GM12878 (cell line): ENCODE measurements around the gene CFP. TPM values are rescaled to one million over a fixed set of nuclear protein-coding genes. Genes with fewer than 3 reads are reported as not detected.

Experiments
- ATAC-seq: fragments of 200-7000 bp; cut with Tn5 transposase; 3 replicates; pipeline ENCODE4 v1.9.1; 2020; ENCODE audit warnings: mild to moderate bottlenecking, moderate library complexity
- BruUV-seq: library from RNA; stranded (reverse); fragments of 400-500 nt; replicated peaks from 2 replicates; lab custom pipeline; 2021; lab: Mats Ljungman, UMichigan
- CTCF ChIA-PET: fragments of 300-600 bp; sonication (Branson Sonifier 250); formaldehyde crosslinking; extraction: SDS; loops from one replicate; lab custom pipeline; 2021; ENCODE audit warnings: inconsistent platforms; lab: Yijun Ruan, JAX
- POLR2A ChIA-PET: fragments of 350-600 bp; formaldehyde crosslinking; extraction: SDS; loops from one replicate; lab custom pipeline; 2021; ENCODE audit warnings: inconsistent platforms; lab: Charles Lee
- RAD21 ChIA-PET: fragments of 300-600 bp; sonication (Branson Sonifier 250); formaldehyde crosslinking; loops from one replicate; lab custom pipeline; 2023; ENCODE audit warnings: antibody characterized with exemption; ENCODE audit not compliant: unreplicated experiment; lab: Charles Lee
- SMC1A ChIA-PET: fragments of 300-600 bp; sonication (Branson Sonifier 250); formaldehyde crosslinking; loops from one replicate; lab custom pipeline; 2023; ENCODE audit not compliant: unreplicated experiment, uncharacterized antibody; lab: Charles Lee
- DNase-seq: peaks from one replicate; pipeline ENCODE4 v3.0.0-alpha.2; 2011; ENCODE audit warnings: low read depth, low spot score
- FAIRE-seq: peaks from 3 replicates; lab custom pipeline; 2011; peaks lifted over from hg19 to GRCh38; lab: Jason Lieb, UNC
- H2AFZ ChIP-seq: 2 replicates; pipeline ENCODE4 v1.6.0; 2011; ENCODE audit warnings: low read depth, low read length, control low read depth; ENCODE audit not compliant: control insufficient read depth
- H3K27ac ChIP-seq: 2 replicates; pipeline ENCODE4 v1.5.1; 2011; ENCODE audit warnings: control low read depth; ENCODE audit not compliant: control insufficient read depth, insufficient read depth
- H3K27me3 ChIP-seq, 2 experiments: replicated peaks in 1 of 2; 2 replicates each; pipeline versions ENCODE4 v1.6.0 to v1.6.1; 2011; ENCODE audit warnings: low read length in 1 of 2; ENCODE audit not compliant: control insufficient read depth in 2 of 2, insufficient read depth in 2 of 2
- H3K36me3 ChIP-seq, 2 experiments: 2 replicates each; pipeline ENCODE4 v1.5.1; 2011; ENCODE audit warnings: low read length in 1 of 2; ENCODE audit not compliant: control insufficient read depth in 2 of 2, insufficient read depth in 2 of 2
- H3K4me1 ChIP-seq: 2 replicates; pipeline ENCODE4 v1.6.1; 2011; ENCODE audit warnings: mild to moderate bottlenecking, low read length, moderate library complexity, mixed read lengths; ENCODE audit not compliant: control insufficient read depth, insufficient read depth
- H3K4me2 ChIP-seq: 2 replicates; pipeline ENCODE4 v1.6.0; 2011; ENCODE audit warnings: control low read depth; ENCODE audit not compliant: control insufficient read depth, insufficient read depth
- H3K4me3 ChIP-seq: fragments of 200-600 bp; sonication (generic); 2 replicates; pipeline ENCODE4 v1.5.1; 2016
- H3K79me2 ChIP-seq: 2 replicates; pipeline ENCODE4 v1.6.0; 2011; ENCODE audit warnings: low read length; ENCODE audit not compliant: control insufficient read depth, insufficient read depth
- H3K9ac ChIP-seq: 2 replicates; pipeline ENCODE4 v1.8.0; 2011; ENCODE audit warnings: low read length, control low read depth, mixed read lengths; ENCODE audit not compliant: control insufficient read depth, insufficient read depth
- H3K9me3 ChIP-seq: replicated peaks from 3 replicates; pipeline ENCODE4 v1.5.1; 2011; ENCODE audit warnings: mild to moderate bottlenecking, low read length; ENCODE audit not compliant: control insufficient read depth, insufficient read depth
- H4K20me1 ChIP-seq: 2 replicates; pipeline ENCODE4 v1.6.0; 2011; ENCODE audit not compliant: control insufficient read depth, insufficient read depth
- CBX3 ChIP-seq: fragments of 200-600 bp; sonication (generic); IDR thresholded peaks from 2 replicates; pipeline ENCODE4 v1.6.1; 2016; ENCODE audit warnings: low read depth, borderline replicate concordance
- GABPA ChIP-seq: IDR thresholded peaks from 2 replicates; pipeline ENCODE4 v1.6.1; 2014; ENCODE audit warnings: antibody characterized with exemption, low read depth, mild to moderate bottlenecking, inconsistent platforms
- SMAD5 ChIP-seq: IDR thresholded peaks from 2 replicates; pipeline ENCODE4 v1.6.1; 2016; ENCODE audit warnings: antibody characterized with exemption, low read depth
- TARDBP ChIP-seq: IDR thresholded peaks from 2 replicates; pipeline ENCODE4 v1.6.1; 2016; ENCODE audit warnings: borderline replicate concordance
- WGBS: methylation state at CpG from one replicate; pipeline ENCODE4 v1.1.6; 2016; ENCODE audit warnings: low lambda C conversion rate; ENCODE audit not compliant: insufficient replicate concordance, insufficient coverage; ENCODE audit errors: missing lambda C conversion rate; 5-methylcytosine and 5-hydroxymethylcytosine counted together
- in situ Hi-C: fragments of 300-500 bp; cut with MboI; formaldehyde crosslinking; loops from 9 replicates; pipeline ENCODE4 v1.14.3; 2018; ENCODE audit warnings: mixed read lengths
- intact Hi-C: fragments of 100-400 bp; cut with micrococcal nuclease; formaldehyde crosslinking; loops from one replicate; pipeline ENCODE4 v1.14.2; 2022; ENCODE audit not compliant: unreplicated experiment
- polyA plus RNA-seq, 11 experiments: library from polyadenylated mRNA; depleted of rRNA in 4 of 11; unstranded in 6 of 11; stranded (reverse) in 5 of 11; fragments of >200 nt; fragmentation: Nextera tagmentation in 4 of 11; fragmentation: Illumina TruSeq in 1 of 11; extraction: Ambion mirVana in 4 of 11; extraction: Trizol in 1 of 11; gene quantifications; 1 replicate in 1 of 11; 2 replicates in 10 of 11; pipeline versions ENCODE4 v1.2.1 to v1.2.3, GENCODE V29; 2011 to 2016; ENCODE audit warnings: inconsistent platforms in 2 of 11, missing spikeins in 2 of 11, low read depth in 1 of 11
- total RNA-seq, 4 experiments: library from RNA; depleted of rRNA in 3 of 4; stranded (reverse); fragments of >200 nt in 3 of 4; fragmentation: Illumina TruSeq in 1 of 4; extraction: Trizol in 1 of 4; gene quantifications; 2 replicates each; pipeline versions ENCODE4 v1.2.1 to v1.2.3, GENCODE V29; 2013 to 2021
- TF ChIP-seq, protein P1 (sequence below): fragments of 450-650 bp; IDR thresholded peaks from 2 replicates; pipeline ENCODE4 v1.6.1; 2017; ENCODE audit warnings: mild to moderate bottlenecking

Gene CFP
- total and polyA plus RNA-seq, 10 of the 15 experiments (the other 5 are each of a cell fraction or from before 2014, with no cell fraction given), result 0.72 to 10.1 (median 2.8) TPM

DNA sequence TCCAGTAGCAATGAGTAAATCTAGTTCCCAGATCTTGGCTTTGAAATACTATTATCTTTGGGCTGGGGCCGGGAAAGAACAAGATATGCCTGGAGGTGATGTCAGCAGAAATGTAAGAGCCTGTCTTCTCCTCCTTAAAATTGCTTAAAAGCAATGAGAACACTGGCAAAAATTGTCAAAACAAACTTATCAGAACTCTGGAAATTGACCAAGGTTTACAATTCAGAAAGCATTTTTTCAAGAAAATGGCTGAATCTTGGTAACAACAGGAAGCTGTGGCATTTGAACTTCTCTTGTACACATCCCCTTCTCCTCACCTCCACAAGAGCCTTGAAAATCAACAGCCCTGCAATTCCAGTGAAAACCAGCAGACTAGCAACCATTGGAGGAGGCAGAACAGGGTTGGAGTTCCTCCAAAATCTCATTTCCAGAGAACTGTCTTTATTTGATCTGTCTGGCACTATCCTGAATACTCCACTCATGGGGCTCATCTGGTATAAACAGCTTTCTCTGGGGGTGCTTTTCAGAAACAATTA is 33.9 kb downstream of the CFP start:
- intact Hi-C loops, result no loop called here
- Histone ChIP-seq H4K20me1 (no peaks in the 10 kb centered on the region), H2AFZ (no peak overlapping the region), H3K9ac (no peak overlapping the region), H3K4me1 (no peaks in the 10 kb centered on the region), H3K27me3 (no peaks in the 10 kb centered on the region), H3K9me3 (no peaks in the 10 kb centered on the region; the same call in 2 of the 3 replicates), H3K36me3 (no peaks in the 10 kb centered on the region), H3K27ac (no peak overlapping the region), H3K4me3 (no peak overlapping the region), H3K4me2 (no peak overlapping the region), H3K79me2 (no peaks in the 10 kb centered on the region)
- TF ChIP-seq GABPA (no peak), CBX3 (no peak), TARDBP (no peak)
- TF ChIP-seq, protein P1, sequence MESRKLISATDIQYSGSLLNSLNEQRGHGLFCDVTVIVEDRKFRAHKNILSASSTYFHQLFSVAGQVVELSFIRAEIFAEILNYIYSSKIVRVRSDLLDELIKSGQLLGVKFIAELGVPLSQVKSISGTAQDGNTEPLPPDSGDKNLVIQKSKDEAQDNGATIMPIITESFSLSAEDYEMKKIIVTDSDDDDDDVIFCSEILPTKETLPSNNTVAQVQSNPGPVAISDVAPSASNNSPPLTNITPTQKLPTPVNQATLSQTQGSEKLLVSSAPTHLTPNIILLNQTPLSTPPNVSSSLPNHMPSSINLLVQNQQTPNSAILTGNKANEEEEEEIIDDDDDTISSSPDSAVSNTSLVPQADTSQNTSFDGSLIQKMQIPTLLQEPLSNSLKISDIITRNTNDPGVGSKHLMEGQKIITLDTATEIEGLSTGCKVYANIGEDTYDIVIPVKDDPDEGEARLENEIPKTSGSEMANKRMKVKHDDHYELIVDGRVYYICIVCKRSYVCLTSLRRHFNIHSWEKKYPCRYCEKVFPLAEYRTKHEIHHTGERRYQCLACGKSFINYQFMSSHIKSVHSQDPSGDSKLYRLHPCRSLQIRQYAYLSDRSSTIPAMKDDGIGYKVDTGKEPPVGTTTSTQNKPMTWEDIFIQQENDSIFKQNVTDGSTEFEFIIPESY, result no peak
- FAIRE-seq (no peak), ATAC-seq (no peak), DNase-seq (no peak)
- POLR2A ChIA-PET, result no interaction called here
- BruUV-seq, result no TSS peak
- RAD21 ChIA-PET, result no interaction called here
- in situ Hi-C loops, result no loop called here
- CTCF ChIA-PET, result interaction anchor here (1.5 kb wide), 1 partner anchor 9 kb away, joined by 4 read pairs; no protein-coding TSS in a partner anchor
- SMC1A ChIA-PET, result no interaction called here
- 0% methylated on average over 1 of the region's 1 CpG for WGBS

DNA sequence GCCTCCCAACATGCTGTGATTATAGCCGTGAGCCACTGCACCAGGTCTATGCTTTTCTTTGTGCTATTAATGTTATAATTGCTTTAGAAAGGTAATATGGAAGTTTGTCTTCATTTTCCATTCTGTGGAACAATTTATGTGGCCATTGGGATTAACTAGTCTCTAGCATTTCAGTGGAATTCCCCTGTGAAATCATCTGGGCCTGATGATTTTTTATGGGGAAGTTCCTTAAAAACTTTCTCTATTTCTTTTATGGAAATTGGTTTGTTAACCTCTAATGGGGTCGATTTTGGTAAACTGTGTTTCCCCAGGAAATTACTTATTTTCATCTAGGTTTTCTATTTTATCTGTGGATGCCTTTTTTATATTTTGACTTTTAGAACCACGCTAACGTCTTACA is 36.2 kb downstream of the CFP start:
- 1% methylated on average over 4 of the region's 4 CpGs for WGBS
- no peaks in the 10 kb centered on the region for H4K20me1 ChIP-seq
- intact Hi-C loops, result no loop called here
- DNase-seq, result no peak
- ChIA-PET SMC1A (interaction anchor here (0.6 kb wide), 1 partner anchor 85 kb away, joined by 3 read pairs; no protein-coding TSS in a partner anchor), RAD21 (no interaction called here), POLR2A (interaction anchor here (0.7 kb wide), 1 partner anchor 17 kb away, joined by 3 read pairs; no protein-coding TSS in a partner anchor), CTCF (no interaction called here)
- H3K4me1 ChIP-seq, result no peaks in the 10 kb centered on the region
- no peak overlapping the region for H3K4me3 ChIP-seq
- no peak for TF ChIP-seq SMAD5
- no peaks in the 10 kb centered on the region for H3K79me2 ChIP-seq
- no peak overlapping the region for H2AFZ ChIP-seq
- ATAC-seq, result no peak
- H3K27me3 ChIP-seq, result no peaks in the 10 kb centered on the region
- H3K4me2 ChIP-seq, result no peak overlapping the region
- no TSS peak for BruUV-seq
- H3K9ac ChIP-seq, result no peak overlapping the region
- in situ Hi-C loops, result no loop called here
- no peak overlapping the region for H3K27ac ChIP-seq
- H3K9me3 ChIP-seq, result no peaks in the 10 kb centered on the region; the same call in 2 of the 3 replicates
- no peaks in the 10 kb centered on the region for H3K36me3 ChIP-seq
- no peak for FAIRE-seq
